Measurements from ENCODE around the gene NECTIN2. TPM values are rescaled to one million over a fixed set of nuclear protein-coding genes. Genes with fewer than 3 reads are reported as not detected.

NECTIN2 gene
- total RNA-seq, 1 donor from 2014 or later = 302 TPM

DNA sequence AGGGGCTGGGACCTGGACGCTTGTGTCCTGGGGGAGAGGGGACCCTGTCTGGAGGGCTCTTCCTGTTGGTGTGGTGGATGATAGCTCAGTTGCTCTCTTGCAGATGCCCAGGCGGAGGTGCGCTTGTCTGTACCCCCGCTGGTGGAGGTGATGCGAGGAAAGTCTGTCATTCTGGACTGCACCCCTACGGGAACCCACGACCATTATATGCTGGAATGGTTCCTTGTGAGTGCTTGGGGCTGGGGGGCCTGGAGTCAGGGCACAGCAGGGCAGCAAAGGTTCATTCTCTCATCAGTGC is 35.0 kb upstream of the NECTIN2 start:
- DNase-seq (ENCODE audit: low read depth) (no peak), FAIRE-seq (no peak)
- no peak overlapping the region for H3K27ac Mint-ChIP-seq (ENCODE audit: unreplicated experiment)
- Histone ChIP-seq H2AFZ (ENCODE audit: low read depth, low read length) (no peak overlapping the region), H3K79me2 (ENCODE audit: insufficient read depth, low read length) (no peaks in the 10 kb centered on the region), H3K4me1 (ENCODE audit: insufficient read depth, low read length) (peaks cover 14% of the 10 kb centered on the region), H3K4me3 (ENCODE audit: insufficient read depth, low read depth, low read length) (no peak overlapping the region), H3K4me2 (ENCODE audit: low read length) (no peak overlapping the region), H3K27ac (ENCODE audit: low read depth, low read length) (no peak overlapping the region), H3K27me3 (ENCODE audit: insufficient read depth, low read length) (no peaks in the 10 kb centered on the region), H3K9me3 (ENCODE audit: insufficient read depth, low read depth, low read length) (no peaks in the 10 kb centered on the region), H4K20me1 (ENCODE audit: insufficient read depth, low read length) (no peaks in the 10 kb centered on the region), H3K9ac (ENCODE audit: low read length) (no peak overlapping the region), H3K36me3 (ENCODE audit: insufficient read depth, low read length) (no peaks in the 10 kb centered on the region)
- H3K9me3 Mint-ChIP-seq (ENCODE audit: unreplicated experiment) = peaks cover 2% of the 10 kb centered on the region
- H3K4me3 Mint-ChIP-seq (ENCODE audit: unreplicated experiment) = no peak overlapping the region
- peaks cover 7% of the 10 kb centered on the region for H3K36me3 Mint-ChIP-seq (ENCODE audit: low read depth, unreplicated experiment)
- H3K4me1 Mint-ChIP-seq (ENCODE audit: low read depth, unreplicated experiment) = peaks cover 3% of the 10 kb centered on the region
- H3K27me3 Mint-ChIP-seq (ENCODE audit: low read depth, unreplicated experiment) = peaks cover 22% of the 10 kb centered on the region
- TF ChIP-seq EZH2 (IDR thresholded peaks at IDR 0.05; ENCODE audit: insufficient read depth, low read length) = no peak
- TF ChIP-seq, protein P1, sequence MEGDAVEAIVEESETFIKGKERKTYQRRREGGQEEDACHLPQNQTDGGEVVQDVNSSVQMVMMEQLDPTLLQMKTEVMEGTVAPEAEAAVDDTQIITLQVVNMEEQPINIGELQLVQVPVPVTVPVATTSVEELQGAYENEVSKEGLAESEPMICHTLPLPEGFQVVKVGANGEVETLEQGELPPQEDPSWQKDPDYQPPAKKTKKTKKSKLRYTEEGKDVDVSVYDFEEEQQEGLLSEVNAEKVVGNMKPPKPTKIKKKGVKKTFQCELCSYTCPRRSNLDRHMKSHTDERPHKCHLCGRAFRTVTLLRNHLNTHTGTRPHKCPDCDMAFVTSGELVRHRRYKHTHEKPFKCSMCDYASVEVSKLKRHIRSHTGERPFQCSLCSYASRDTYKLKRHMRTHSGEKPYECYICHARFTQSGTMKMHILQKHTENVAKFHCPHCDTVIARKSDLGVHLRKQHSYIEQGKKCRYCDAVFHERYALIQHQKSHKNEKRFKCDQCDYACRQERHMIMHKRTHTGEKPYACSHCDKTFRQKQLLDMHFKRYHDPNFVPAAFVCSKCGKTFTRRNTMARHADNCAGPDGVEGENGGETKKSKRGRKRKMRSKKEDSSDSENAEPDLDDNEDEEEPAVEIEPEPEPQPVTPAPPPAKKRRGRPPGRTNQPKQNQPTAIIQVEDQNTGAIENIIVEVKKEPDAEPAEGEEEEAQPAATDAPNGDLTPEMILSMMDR (IDR thresholded peaks at IDR 0.05; ENCODE audit: insufficient read depth, low read depth, low read length) = no peak

DNA sequence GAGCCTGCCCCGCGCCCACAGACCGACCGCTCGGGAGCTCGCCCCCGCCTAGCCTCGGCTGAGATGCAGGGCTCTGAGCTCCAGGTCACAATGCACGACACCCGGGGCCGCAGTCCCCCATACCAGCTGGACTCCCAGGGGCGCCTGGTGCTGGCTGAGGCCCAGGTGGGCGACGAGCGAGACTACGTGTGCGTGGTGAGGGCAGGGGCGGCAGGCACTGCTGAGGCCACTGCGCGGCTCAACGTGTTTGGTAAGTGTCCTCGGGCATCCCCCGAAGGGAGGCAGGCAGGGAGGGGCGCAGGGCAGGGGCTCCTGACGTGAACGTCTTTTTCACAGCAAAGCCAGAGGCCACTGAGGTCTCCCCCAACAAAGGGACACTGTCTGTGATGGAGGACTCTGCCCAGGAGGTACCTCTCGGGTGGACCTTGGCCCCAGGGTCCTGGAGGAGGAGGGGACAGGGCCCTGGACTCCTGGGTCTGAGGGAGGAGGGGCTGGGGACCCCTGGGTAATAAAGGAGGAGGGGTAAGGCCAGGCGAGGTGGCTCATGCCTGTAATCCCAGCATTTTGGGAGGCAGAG is 33.9 kb upstream of the NECTIN2 start:
- Histone ChIP-seq H3K4me2 (ENCODE audit: low read length) (no peak overlapping the region), H4K20me1 (ENCODE audit: insufficient read depth, low read length) (no peaks in the 10 kb centered on the region), H3K9ac (ENCODE audit: low read length) (no peak overlapping the region), H3K27ac (ENCODE audit: low read depth, low read length) (no peak overlapping the region), H3K4me1 (ENCODE audit: insufficient read depth, low read length) (peaks cover 14% of the 10 kb centered on the region), H3K9me3 (ENCODE audit: insufficient read depth, low read depth, low read length) (no peaks in the 10 kb centered on the region), H3K27me3 (ENCODE audit: insufficient read depth, low read length) (no peaks in the 10 kb centered on the region), H3K79me2 (ENCODE audit: insufficient read depth, low read length) (no peaks in the 10 kb centered on the region), H3K36me3 (ENCODE audit: insufficient read depth, low read length) (no peaks in the 10 kb centered on the region), H3K4me3 (ENCODE audit: insufficient read depth, low read depth, low read length) (no peak overlapping the region), H2AFZ (ENCODE audit: low read depth, low read length) (no peak overlapping the region)
- Mint-ChIP-seq H3K27me3 (ENCODE audit: low read depth, unreplicated experiment) (peaks cover 22% of the 10 kb centered on the region), H3K27ac (ENCODE audit: unreplicated experiment) (no peak overlapping the region), H3K9me3 (ENCODE audit: unreplicated experiment) (peaks cover 5% of the 10 kb centered on the region), H3K4me1 (ENCODE audit: low read depth, unreplicated experiment) (peaks cover 3% of the 10 kb centered on the region), H3K36me3 (ENCODE audit: low read depth, unreplicated experiment) (peaks cover 9% of the 10 kb centered on the region), H3K4me3 (ENCODE audit: unreplicated experiment) (no peak overlapping the region)
- TF ChIP-seq, protein P1 (IDR thresholded peaks at IDR 0.05; ENCODE audit: insufficient read depth, low read depth, low read length) = no peak
- TF ChIP-seq EZH2 (IDR thresholded peaks at IDR 0.05; ENCODE audit: insufficient read depth, low read length) = no peak
- FAIRE-seq (no peak), DNase-seq (ENCODE audit: low read depth) (no peak)

DNA sequence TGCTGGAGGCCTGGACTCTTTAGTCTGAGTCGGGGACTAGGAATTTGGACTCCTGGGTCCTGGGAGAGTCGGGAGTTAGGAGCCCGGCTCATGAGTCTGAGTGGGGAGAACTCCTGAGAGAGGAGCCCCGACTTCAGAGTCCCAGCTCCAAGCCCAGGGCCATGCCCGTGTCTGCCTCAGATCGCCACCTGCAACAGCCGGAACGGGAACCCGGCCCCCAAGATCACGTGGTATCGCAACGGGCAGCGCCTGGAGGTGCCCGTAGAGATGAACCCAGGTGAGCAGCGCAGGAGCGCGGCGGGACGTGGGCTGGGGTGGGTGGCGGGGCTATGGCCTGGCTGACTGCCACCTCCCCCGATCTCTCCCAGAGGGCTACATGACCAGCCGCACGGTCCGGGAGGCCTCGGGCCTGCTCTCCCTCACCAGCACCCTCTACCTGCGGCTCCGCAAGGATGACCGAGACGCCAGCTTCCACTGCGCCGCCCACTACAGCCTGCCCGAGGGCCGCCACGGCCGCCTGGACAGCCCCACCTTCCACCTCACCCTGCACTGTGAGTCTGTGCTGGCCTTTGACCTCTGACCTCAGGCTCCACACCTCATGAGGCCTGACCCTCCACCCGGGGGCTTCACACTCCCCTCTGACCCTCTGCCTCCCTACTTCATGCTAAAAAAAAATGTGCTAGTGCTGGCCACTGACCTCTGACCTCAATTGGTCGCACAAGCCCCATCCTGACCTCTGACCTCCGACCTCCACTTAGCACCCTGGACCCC is 32.8 kb upstream of the NECTIN2 start:
- no peaks in the 10 kb centered on the region for H4K20me1 ChIP-seq (ENCODE audit: insufficient read depth, low read length)
- Mint-ChIP-seq H3K27ac (ENCODE audit: unreplicated experiment) (no peak overlapping the region), H3K4me1 (ENCODE audit: low read depth, unreplicated experiment) (no peaks in the 10 kb centered on the region), H3K4me3 (ENCODE audit: unreplicated experiment) (no peak overlapping the region), H3K27me3 (ENCODE audit: low read depth, unreplicated experiment) (peaks cover 28% of the 10 kb centered on the region), H3K36me3 (ENCODE audit: low read depth, unreplicated experiment) (peaks cover 9% of the 10 kb centered on the region), H3K9me3 (ENCODE audit: unreplicated experiment) (peaks cover 5% of the 10 kb centered on the region)
- H3K27me3 ChIP-seq (ENCODE audit: insufficient read depth, low read length) = no peaks in the 10 kb centered on the region
- DNase-seq (ENCODE audit: low read depth) (no peak), FAIRE-seq (no peak)
- no peaks in the 10 kb centered on the region for H3K36me3 ChIP-seq (ENCODE audit: insufficient read depth, low read length)
- peaks cover 9% of the 10 kb centered on the region for H3K4me1 ChIP-seq (ENCODE audit: insufficient read depth, low read length)
- no peaks in the 10 kb centered on the region for H3K79me2 ChIP-seq (ENCODE audit: insufficient read depth, low read length)
- no peak overlapping the region for H2AFZ ChIP-seq (ENCODE audit: low read depth, low read length)
- H3K9ac ChIP-seq (ENCODE audit: low read length) = no peak overlapping the region
- no peak overlapping the region for H3K4me3 ChIP-seq (ENCODE audit: insufficient read depth, low read depth, low read length)
- TF ChIP-seq EZH2 (IDR thresholded peaks at IDR 0.05; ENCODE audit: insufficient read depth, low read length) = no peak
- TF ChIP-seq, protein P1 (IDR thresholded peaks at IDR 0.05; ENCODE audit: insufficient read depth, low read depth, low read length) = no peak
- H3K9me3 ChIP-seq (ENCODE audit: insufficient read depth, low read depth, low read length) = no peaks in the 10 kb centered on the region
- no peak overlapping the region for H3K27ac ChIP-seq (ENCODE audit: low read depth, low read length)
- H3K4me2 ChIP-seq (ENCODE audit: low read length) = no peak overlapping the region

Data from astrocyte (in vitro differentiated cells and primary cell).